Chondrocyte (in vitro differentiated cells): ENCODE results near the gene TRPV4. TPM values are rescaled to one million over a fixed set of nuclear protein-coding genes. Genes with fewer than 3 reads are reported as not detected.

ENCODE experiments used
- DNase-seq: peaks from one replicate; pipeline ENCODE4 v3.0.0; 2021; ENCODE audit warnings: mixed read lengths, low spot score
- H3K27ac Mint-ChIP-seq: one replicate; pipeline ENCODE4 v1.8.0; 2021; ENCODE audit warnings: mild to moderate bottlenecking, moderate library complexity, mixed read lengths; ENCODE audit not compliant: unreplicated experiment
- H3K27me3 Mint-ChIP-seq: 2 replicates; pipeline ENCODE4 v1.8.0; 2021; ENCODE audit warnings: low read depth, mixed read lengths
- H3K36me3 Mint-ChIP-seq: 2 replicates; pipeline ENCODE4 v1.8.0; 2021; ENCODE audit warnings: low read depth, mixed read lengths
- H3K4me1 Mint-ChIP-seq: 2 replicates; pipeline ENCODE4 v1.8.0; 2021; ENCODE audit warnings: low read depth, mild to moderate bottlenecking, mixed read lengths
- H3K4me3 Mint-ChIP-seq: one replicate; pipeline ENCODE4 v1.8.0; 2021; ENCODE audit warnings: mild to moderate bottlenecking, moderate library complexity, mixed read lengths; ENCODE audit not compliant: unreplicated experiment
- H3K9me3 Mint-ChIP-seq: 2 replicates; pipeline ENCODE4 v1.8.0; 2021; ENCODE audit warnings: low read depth, mixed read lengths
- total RNA-seq: library from RNA; stranded (reverse); gene quantifications from 3 replicates; pipeline ENCODE4 v1.2.1, GENCODE V29; 2021
- TF ChIP-seq, protein P1 (sequence below): fragments of 200-600 bp; sonication (generic); IDR thresholded peaks from 2 replicates; pipeline ENCODE4 v1.5.0; 2021; ENCODE audit warnings: antibody characterized with exemption, mild to moderate bottlenecking, moderate library complexity

TRPV4 gene
- total RNA-seq, 1 donor from 2014 or later, result 2.2 TPM

- no peak overlapping the region for H3K27ac Mint-ChIP-seq
- DNase-seq, result peak; percentile 68
- H3K9me3 Mint-ChIP-seq, result no peaks in the 10 kb centered on the region
- TF ChIP-seq, protein P1, sequence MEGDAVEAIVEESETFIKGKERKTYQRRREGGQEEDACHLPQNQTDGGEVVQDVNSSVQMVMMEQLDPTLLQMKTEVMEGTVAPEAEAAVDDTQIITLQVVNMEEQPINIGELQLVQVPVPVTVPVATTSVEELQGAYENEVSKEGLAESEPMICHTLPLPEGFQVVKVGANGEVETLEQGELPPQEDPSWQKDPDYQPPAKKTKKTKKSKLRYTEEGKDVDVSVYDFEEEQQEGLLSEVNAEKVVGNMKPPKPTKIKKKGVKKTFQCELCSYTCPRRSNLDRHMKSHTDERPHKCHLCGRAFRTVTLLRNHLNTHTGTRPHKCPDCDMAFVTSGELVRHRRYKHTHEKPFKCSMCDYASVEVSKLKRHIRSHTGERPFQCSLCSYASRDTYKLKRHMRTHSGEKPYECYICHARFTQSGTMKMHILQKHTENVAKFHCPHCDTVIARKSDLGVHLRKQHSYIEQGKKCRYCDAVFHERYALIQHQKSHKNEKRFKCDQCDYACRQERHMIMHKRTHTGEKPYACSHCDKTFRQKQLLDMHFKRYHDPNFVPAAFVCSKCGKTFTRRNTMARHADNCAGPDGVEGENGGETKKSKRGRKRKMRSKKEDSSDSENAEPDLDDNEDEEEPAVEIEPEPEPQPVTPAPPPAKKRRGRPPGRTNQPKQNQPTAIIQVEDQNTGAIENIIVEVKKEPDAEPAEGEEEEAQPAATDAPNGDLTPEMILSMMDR, result no peak
- H3K4me3 Mint-ChIP-seq, result no peak overlapping the region
- peaks cover 3% of the 10 kb centered on the region for H3K4me1 Mint-ChIP-seq
- H3K36me3 Mint-ChIP-seq, result no peaks in the 10 kb centered on the region
- peaks cover 3% of the 10 kb centered on the region for H3K27me3 Mint-ChIP-seq
These were observed 89.2 kb downstream of the TRPV4 start for GRCh38 chr12:109744026-109744425.

- TF ChIP-seq, protein P1, result no peak
- Mint-ChIP-seq H3K4me3 (no peak overlapping the region), H3K27ac (no peak overlapping the region), H3K36me3 (no peaks in the 10 kb centered on the region), H3K4me1 (peaks cover 3% of the 10 kb centered on the region), H3K27me3 (peaks cover 3% of the 10 kb centered on the region), H3K9me3 (no peaks in the 10 kb centered on the region)
- peak; percentile 77 for DNase-seq
These were observed 89.9 kb downstream of the TRPV4 start for GRCh38 chr12:109743076-109743910.

- no peak overlapping the region for H3K4me3 Mint-ChIP-seq
- peaks cover 5% of the 10 kb centered on the region for H3K27me3 Mint-ChIP-seq
- H3K36me3 Mint-ChIP-seq, result no peaks in the 10 kb centered on the region
- peak; percentile 44 for DNase-seq
- H3K9me3 Mint-ChIP-seq, result no peaks in the 10 kb centered on the region
- H3K27ac Mint-ChIP-seq, result no peak overlapping the region
- H3K4me1 Mint-ChIP-seq, result peaks cover 3% of the 10 kb centered on the region
- TF ChIP-seq, protein P1, result no peak
These were observed 91.1 kb downstream of the TRPV4 start for GRCh38 chr12:109741970-109742703.

DNA sequence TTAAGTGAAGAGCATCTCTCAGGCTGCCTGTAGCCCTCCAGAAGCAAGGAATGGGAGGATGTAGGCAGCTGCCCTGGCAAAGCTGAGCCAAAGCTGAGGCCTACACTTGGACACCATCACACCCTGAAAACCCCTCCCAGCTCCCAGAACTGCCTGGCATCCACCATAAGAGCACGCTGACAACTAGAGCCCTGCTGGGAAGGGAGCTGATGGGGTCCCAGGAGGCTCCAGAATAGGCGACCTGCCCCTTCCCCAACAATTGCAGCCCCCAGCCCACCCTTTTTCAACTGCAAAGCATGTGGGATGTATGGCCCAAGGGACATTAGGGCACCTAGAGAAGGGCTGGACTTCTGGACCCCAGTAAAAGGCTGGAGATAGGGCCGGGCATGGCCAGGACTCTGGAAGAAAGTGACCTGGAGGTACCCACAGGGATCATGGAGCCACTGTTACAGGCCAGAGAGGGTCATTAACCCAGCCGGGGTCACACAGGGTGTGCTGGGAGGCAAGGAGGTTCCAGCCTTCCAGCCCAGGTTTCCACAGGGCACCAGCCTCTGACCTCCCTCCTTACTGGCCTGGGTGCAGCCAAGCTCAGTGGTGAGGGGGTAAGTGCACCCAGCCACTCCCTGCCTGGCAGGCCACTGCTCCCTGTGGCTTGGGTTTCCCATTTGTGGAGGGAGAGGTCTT is 91.8 kb downstream of the TRPV4 start:
- H3K27ac Mint-ChIP-seq, result no peak overlapping the region
- H3K4me1 Mint-ChIP-seq, result peaks cover 3% of the 10 kb centered on the region
- no peak overlapping the region for H3K4me3 Mint-ChIP-seq
- no peaks in the 10 kb centered on the region for H3K36me3 Mint-ChIP-seq
- DNase-seq, result peak; percentile 49
- no peaks in the 10 kb centered on the region for H3K9me3 Mint-ChIP-seq
- TF ChIP-seq, protein P1, result no peak
- H3K27me3 Mint-ChIP-seq, result peaks cover 6% of the 10 kb centered on the region

DNA sequence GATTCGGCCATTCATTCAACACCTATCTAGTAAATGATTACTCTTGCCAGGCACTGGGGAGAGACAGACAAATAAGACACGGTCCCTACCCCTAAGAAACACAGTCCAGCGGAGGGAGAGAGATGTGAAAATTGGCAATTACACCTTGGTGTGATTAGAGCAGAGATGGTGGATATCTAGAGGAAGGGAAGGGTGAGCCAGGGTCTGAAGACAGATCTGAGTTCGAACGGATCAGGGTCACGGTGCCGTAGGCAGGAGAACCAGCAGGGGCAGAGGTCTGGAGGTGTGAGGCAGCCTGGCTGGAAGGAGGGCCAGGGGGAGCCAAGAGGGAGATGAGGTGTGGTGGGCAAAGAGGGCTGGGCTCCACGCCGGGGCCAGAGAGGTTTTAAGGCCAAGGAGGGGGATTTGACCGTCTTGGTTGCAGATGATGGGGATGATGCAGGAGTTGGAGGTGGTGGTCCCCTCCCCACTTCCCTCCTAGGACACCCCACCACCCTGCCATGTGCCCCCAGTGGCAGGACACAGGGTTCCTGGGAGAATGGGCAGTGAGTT is 92.4 kb downstream of the TRPV4 start:
- Mint-ChIP-seq H3K27ac (no peak overlapping the region), H3K27me3 (peaks cover 6% of the 10 kb centered on the region), H3K4me3 (no peak overlapping the region), H3K9me3 (no peaks in the 10 kb centered on the region), H3K36me3 (no peaks in the 10 kb centered on the region), H3K4me1 (peaks cover 3% of the 10 kb centered on the region)
- peak; percentile 66 for DNase-seq
- TF ChIP-seq, protein P1, result no peak
